SK-N-MC (cell line): ENCODE measurements around the gene PRSS8.

Source experiments
- EZH2 ChIP-seq: fragments of 200-600 bp; sonication (generic); IDR thresholded peaks from one replicate; pipeline ENCODE4 v1.6.1; 2017; ENCODE audit warnings: antibody characterized with exemption
- FOXP2 ChIP-seq: optimal IDR thresholded peaks from 2 replicates; pipeline ENCODE3; 2011; ENCODE audit warnings: mild to moderate bottlenecking, moderate library complexity; ENCODE audit not compliant: insufficient read depth; ENCODE audit errors: extremely low read length, control extremely low read depth
- POLR2AphosphoS5 ChIP-seq: IDR thresholded peaks from 2 replicates; pipeline ENCODE4 v1.6.1; 2012; ENCODE audit warnings: mild to moderate bottlenecking, low read depth, low read length, borderline replicate concordance

- TF ChIP-seq EZH2: no peak
- no peak for TF ChIP-seq POLR2AphosphoS5
- no peak for TF ChIP-seq FOXP2
Measured at GRCh38 chr16:31083556-31083955, 52.0 kb downstream of the PRSS8 start.
